HepG2 (cell line): ENCODE measurements around the gene ATL2. TPM values are rescaled to one million over a fixed set of nuclear protein-coding genes. Genes with fewer than 3 reads are reported as not detected.

Experiments
- ARID2 ChIP-seq: sonication (generic); formaldehyde crosslinking; IDR thresholded peaks from 2 replicates; pipeline ENCODE4 v1.8.1; 2022; ENCODE audit warnings: mild to moderate bottlenecking, missing genetic modification reagents, borderline replicate concordance
- CAMTA2 ChIP-seq: sonication (generic); formaldehyde crosslinking; IDR thresholded peaks from 2 replicates; pipeline ENCODE4 v1.4.0; 2020; ENCODE audit warnings: mild to moderate bottlenecking, missing genetic modification reagents, borderline replicate concordance
- FOXK1 ChIP-seq: sonication (generic); formaldehyde crosslinking; IDR thresholded peaks from 2 replicates; pipeline ENCODE4 v1.4.0; 2020; ENCODE audit warnings: low read depth, missing genetic modification reagents, borderline replicate concordance
- FOXO1 ChIP-seq: sonication (generic); formaldehyde crosslinking; IDR thresholded peaks from 2 replicates; pipeline ENCODE4 v1.4.0; 2020; ENCODE audit warnings: missing genetic modification reagents
- MED1 ChIP-seq: sonication (generic); formaldehyde crosslinking; IDR thresholded peaks from 2 replicates; pipeline ENCODE4 v1.4.0; 2020; ENCODE audit warnings: missing genetic modification reagents
- NPAS2 ChIP-seq: sonication (generic); formaldehyde crosslinking; IDR thresholded peaks from 2 replicates; pipeline ENCODE4 v1.8.0; 2022; ENCODE audit warnings: mild to moderate bottlenecking, missing genetic modification reagents, borderline replicate concordance
- ONECUT2 ChIP-seq: sonication (generic); formaldehyde crosslinking; IDR thresholded peaks from 2 replicates; pipeline ENCODE4 v1.4.0; 2020; ENCODE audit warnings: missing genetic modification reagents
- POLR2A ChIP-seq, 2 experiments: IDR thresholded peaks; 2 replicates each; pipeline ENCODE4 v1.6.1; 2011; ENCODE audit warnings: low read depth in 2 of 2, low read length in 2 of 2, mild to moderate bottlenecking in 1 of 2, moderate library complexity in 1 of 2; ENCODE audit not compliant: insufficient read depth in 1 of 2
- POLR2G ChIP-seq: fragments of 200-400 bp; formaldehyde crosslinking; IDR thresholded peaks from 2 replicates; pipeline ENCODE4 v1.6.1; 2018; ENCODE audit warnings: mild to moderate bottlenecking, low read depth, low read length, moderate library complexity
- RAD21 ChIP-seq: fragments of 450-650 bp; formaldehyde crosslinking; IDR thresholded peaks from 2 replicates; pipeline ENCODE4 v1.5.0; 2020; ENCODE audit warnings: mild to moderate bottlenecking
- RBFOX2 ChIP-seq: fragments of 200-400 bp; formaldehyde crosslinking; IDR thresholded peaks from 2 replicates; pipeline ENCODE4 v1.6.1; 2017; ENCODE audit warnings: low read depth, mild to moderate bottlenecking, low read length
- RFX1 ChIP-seq: fragments of 450-650 bp; IDR thresholded peaks from 2 replicates; pipeline ENCODE4 v1.6.1; 2017
- ZBTB1 ChIP-seq: sonication (generic); formaldehyde crosslinking; IDR thresholded peaks from 2 replicates; pipeline ENCODE4 v1.4.0; 2020; ENCODE audit warnings: missing genetic modification reagents, borderline replicate concordance
- polyA plus RNA-seq, 8 experiments: library from polyadenylated mRNA; depleted of rRNA in 3 of 8; stranded (reverse) in 7 of 8; unstranded in 1 of 8; fragments of >200 nt; fragmentation: Illumina TruSeq in 4 of 8; extraction: Trizol in 4 of 8; gene quantifications; 2 replicates each; pipeline versions ENCODE4 v1.2.1 to v1.2.3, GENCODE V29; 2011 to 2016; ENCODE audit warnings: low read depth in 4 of 8, missing spikeins in 1 of 8, mixed read lengths in 1 of 8; ENCODE audit not compliant: insufficient read depth in 1 of 8
- total RNA-seq, 5 experiments: library from RNA; depleted of rRNA; stranded (reverse); fragments of >200 nt; fragmentation: Illumina TruSeq; extraction: Trizol; gene quantifications; 2 replicates each; pipeline ENCODE4 v1.2.3, GENCODE V29; 2016; ENCODE audit warnings: low read depth in 1 of 5
- TF ChIP-seq, protein P1 (sequence below): IDR thresholded peaks from 2 replicates; pipeline ENCODE4 v1.6.1; 2016; ENCODE audit warnings: control low read depth
- TF ChIP-seq, protein P2 (sequence below): sonication (generic); formaldehyde crosslinking; IDR thresholded peaks from 2 replicates; pipeline ENCODE4 v1.5.0; 2020; ENCODE audit warnings: missing genetic modification reagents
- TF ChIP-seq, protein P3 (sequence below): sonication (generic); formaldehyde crosslinking; IDR thresholded peaks from 2 replicates; pipeline ENCODE4 v1.4.0; 2020; ENCODE audit warnings: missing genetic modification reagents
- TF ChIP-seq, protein P4 (sequence below): IDR thresholded peaks from 2 replicates; pipeline ENCODE4 v1.6.1; 2016; ENCODE audit warnings: low read depth
- TF ChIP-seq, protein P5 (sequence below), 2 experiments: sonication (generic) in 1 of 2; formaldehyde crosslinking in 1 of 2; IDR thresholded peaks; 2 replicates each; pipeline versions ENCODE4 v1.5.1 to v1.6.1; 2011 to 2020; ENCODE audit warnings: borderline replicate concordance in 1 of 2, low read depth in 1 of 2, low read length in 1 of 2, mild to moderate bottlenecking in 1 of 2, missing genetic modification reagents in 1 of 2, moderate library complexity in 1 of 2

The ATL2 gene
- total and polyA plus RNA-seq, 2 of the 13 experiments (the other 11 are each of a cell fraction or from before 2014, with no cell fraction given), result 56.5 to 119 TPM

DNA sequence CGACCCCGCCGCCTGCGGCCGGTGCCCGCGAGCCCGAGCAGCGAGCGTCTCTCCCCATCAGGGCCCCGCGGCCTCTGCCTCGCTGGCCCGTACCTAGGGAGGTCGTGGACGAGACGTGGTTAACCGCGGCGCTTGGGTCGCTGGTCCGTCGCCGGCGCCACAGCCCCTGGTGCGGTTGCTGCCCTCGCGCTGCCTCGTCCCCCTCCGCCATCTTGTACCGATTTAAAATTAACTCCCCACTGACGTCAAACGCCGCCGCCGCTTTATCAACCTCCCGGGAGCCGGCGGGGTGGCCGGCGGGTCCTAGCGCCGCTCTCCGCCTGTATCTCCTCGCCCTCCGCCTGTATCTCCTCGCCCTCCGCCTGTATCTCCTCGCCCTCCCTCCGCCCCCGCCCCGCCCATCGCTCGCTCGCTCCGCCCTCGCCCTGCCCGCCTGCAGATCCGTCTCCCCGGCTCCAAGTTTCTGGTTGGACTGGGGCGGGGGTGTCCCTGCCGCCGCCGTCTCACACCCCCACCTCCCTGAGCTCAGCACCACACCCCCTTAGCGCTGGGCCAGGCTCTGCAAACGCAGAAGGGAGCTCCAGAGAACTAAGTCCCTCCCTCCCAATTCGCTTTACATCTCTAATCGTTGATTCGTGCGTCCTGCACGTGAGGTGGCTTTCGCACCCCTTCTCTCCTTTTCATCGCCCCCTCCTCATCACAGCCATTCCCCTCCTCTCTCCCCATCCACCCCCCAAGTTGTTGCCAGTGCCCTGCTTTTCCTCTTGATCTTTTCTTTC, at the start of gene ATL2 (continued):
- TF ChIP-seq, protein P1, sequence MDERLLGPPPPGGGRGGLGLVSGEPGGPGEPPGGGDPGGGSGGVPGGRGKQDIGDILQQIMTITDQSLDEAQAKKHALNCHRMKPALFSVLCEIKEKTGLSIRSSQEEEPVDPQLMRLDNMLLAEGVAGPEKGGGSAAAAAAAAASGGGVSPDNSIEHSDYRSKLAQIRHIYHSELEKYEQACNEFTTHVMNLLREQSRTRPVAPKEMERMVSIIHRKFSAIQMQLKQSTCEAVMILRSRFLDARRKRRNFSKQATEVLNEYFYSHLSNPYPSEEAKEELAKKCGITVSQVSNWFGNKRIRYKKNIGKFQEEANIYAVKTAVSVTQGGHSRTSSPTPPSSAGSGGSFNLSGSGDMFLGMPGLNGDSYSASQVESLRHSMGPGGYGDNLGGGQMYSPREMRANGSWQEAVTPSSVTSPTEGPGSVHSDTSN (CRISPR knock-in tag), result no peak
- TF ChIP-seq ZBTB1 (CRISPR knock-in tag), result no peak
- TF ChIP-seq FOXK1 (CRISPR knock-in tag), result peak; percentile 90
- TF ChIP-seq CAMTA2 (CRISPR knock-in tag), result no peak
- TF ChIP-seq, protein P2, sequence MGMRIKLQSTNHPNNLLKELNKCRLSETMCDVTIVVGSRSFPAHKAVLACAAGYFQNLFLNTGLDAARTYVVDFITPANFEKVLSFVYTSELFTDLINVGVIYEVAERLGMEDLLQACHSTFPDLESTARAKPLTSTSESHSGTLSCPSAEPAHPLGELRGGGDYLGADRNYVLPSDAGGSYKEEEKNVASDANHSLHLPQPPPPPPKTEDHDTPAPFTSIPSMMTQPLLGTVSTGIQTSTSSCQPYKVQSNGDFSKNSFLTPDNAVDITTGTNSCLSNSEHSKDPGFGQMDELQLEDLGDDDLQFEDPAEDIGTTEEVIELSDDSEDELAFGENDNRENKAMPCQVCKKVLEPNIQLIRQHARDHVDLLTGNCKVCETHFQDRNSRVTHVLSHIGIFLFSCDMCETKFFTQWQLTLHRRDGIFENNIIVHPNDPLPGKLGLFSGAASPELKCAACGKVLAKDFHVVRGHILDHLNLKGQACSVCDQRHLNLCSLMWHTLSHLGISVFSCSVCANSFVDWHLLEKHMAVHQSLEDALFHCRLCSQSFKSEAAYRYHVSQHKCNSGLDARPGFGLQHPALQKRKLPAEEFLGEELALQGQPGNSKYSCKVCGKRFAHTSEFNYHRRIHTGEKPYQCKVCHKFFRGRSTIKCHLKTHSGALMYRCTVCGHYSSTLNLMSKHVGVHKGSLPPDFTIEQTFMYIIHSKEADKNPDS (CRISPR knock-in tag), result peak; percentile 49; the same call in 1 of the 2 replicates
- 0 out of 2 replicates have a peak, but pooled peaks have one; percentile 31 for TF ChIP-seq ONECUT2
- peak; percentile 37; the same call in 1 of the 2 replicates for TF ChIP-seq FOXO1 (CRISPR knock-in tag)
- TF ChIP-seq, protein P3, sequence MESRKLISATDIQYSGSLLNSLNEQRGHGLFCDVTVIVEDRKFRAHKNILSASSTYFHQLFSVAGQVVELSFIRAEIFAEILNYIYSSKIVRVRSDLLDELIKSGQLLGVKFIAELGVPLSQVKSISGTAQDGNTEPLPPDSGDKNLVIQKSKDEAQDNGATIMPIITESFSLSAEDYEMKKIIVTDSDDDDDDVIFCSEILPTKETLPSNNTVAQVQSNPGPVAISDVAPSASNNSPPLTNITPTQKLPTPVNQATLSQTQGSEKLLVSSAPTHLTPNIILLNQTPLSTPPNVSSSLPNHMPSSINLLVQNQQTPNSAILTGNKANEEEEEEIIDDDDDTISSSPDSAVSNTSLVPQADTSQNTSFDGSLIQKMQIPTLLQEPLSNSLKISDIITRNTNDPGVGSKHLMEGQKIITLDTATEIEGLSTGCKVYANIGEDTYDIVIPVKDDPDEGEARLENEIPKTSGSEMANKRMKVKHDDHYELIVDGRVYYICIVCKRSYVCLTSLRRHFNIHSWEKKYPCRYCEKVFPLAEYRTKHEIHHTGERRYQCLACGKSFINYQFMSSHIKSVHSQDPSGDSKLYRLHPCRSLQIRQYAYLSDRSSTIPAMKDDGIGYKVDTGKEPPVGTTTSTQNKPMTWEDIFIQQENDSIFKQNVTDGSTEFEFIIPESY (CRISPR knock-in tag), result peak; percentile 44; the same call in 1 of the 2 replicates
- peak; percentile 92 to 96 for TF ChIP-seq POLR2A (IDR thresholded peaks at IDR 0.05; ENCODE audit: insufficient read depth in 1 of 2, low read depth in 2 of 2, low read length in 2 of 2)
- TF ChIP-seq, protein P4, sequence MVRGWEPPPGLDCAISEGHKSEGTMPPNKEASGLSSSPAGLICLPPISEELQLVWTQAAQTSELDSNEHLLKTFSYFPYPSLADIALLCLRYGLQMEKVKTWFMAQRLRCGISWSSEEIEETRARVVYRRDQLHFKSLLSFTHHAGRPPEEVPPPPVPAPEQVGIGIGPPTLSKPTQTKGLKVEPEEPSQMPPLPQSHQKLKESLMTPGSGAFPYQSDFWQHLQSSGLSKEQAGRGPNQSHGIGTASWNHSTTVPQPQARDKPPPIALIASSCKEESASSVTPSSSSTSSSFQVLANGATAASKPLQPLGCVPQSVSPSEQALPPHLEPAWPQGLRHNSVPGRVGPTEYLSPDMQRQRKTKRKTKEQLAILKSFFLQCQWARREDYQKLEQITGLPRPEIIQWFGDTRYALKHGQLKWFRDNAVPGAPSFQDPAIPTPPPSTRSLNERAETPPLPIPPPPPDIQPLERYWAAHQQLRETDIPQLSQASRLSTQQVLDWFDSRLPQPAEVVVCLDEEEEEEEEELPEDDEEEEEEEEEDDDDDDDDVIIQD (CRISPR knock-in tag), result peak; percentile 84; the same call in 1 of the 2 replicates
- TF ChIP-seq NPAS2, result no peak
- TF ChIP-seq POLR2G, result peak; percentile 93
- TF ChIP-seq MED1 (CRISPR knock-in tag), result peak; percentile 54
- TF ChIP-seq, protein P5, sequence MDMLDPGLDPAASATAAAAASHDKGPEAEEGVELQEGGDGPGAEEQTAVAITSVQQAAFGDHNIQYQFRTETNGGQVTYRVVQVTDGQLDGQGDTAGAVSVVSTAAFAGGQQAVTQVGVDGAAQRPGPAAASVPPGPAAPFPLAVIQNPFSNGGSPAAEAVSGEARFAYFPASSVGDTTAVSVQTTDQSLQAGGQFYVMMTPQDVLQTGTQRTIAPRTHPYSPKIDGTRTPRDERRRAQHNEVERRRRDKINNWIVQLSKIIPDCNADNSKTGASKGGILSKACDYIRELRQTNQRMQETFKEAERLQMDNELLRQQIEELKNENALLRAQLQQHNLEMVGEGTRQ (IDR thresholded peaks at IDR 0.05; ENCODE audit: low read depth, low read length), result peak; percentile 41; the same call in 1 of the 2 replicates
- TF ChIP-seq, protein P5 (CRISPR knock-in tag; IDR thresholded peaks at IDR 0.05; ENCODE audit: borderline replicate concordance), result no peak
- TF ChIP-seq ARID2, result peak; percentile 87; the same call in 1 of the 2 replicates
- peak; percentile 77; the same call in 1 of the 2 replicates for TF ChIP-seq RAD21
- peak; percentile 95 for TF ChIP-seq RBFOX2
- no peak for TF ChIP-seq RFX1
